Prostate gland (tissue), 2 donors: Measurements from ENCODE around the gene APOF.
"Not testable (repeated sequence)": the region's sequence is repeated elsewhere in the genome, so short reads cannot be mapped to it uniquely, and the experiment has no call there.

Experiments
- CTCF ChIP-seq, 4 experiments: fragments of 200-600 bp in 2 of 4; fragments of 450-650 bp in 2 of 4; sonication (generic) in 2 of 4; IDR thresholded peaks; 1 replicate in 3 of 4; 2 replicates in 1 of 4; pipeline ENCODE4 v1.5.1; 2016 to 2019; ENCODE audit warnings: antibody characterized with exemption in 4 of 4, mild to moderate bottlenecking in 2 of 4, moderate library complexity in 2 of 4
- POLR2A ChIP-seq: fragments of 450-650 bp; IDR thresholded peaks from one replicate; pipeline ENCODE4 v1.6.1; 2016; ENCODE audit warnings: antibody characterized with exemption, mild to moderate bottlenecking

- TF ChIP-seq POLR2A; CTCF (IDR thresholded peaks at IDR 0.05): not testable (repeated sequence)
These were observed 36.8 kb upstream of the APOF start for GRCh38 chr12:56399466-56399865.
